Progenitor cell of endocrine pancreas (in vitro differentiated cells): ENCODE results near the gene FXYD7. TPM values are rescaled to one million over a fixed set of nuclear protein-coding genes. Genes with fewer than 3 reads are reported as not detected.

Experiments
- DNase-seq: peaks from one replicate; pipeline ENCODE4 v3.0.0; 2021; ENCODE audit warnings: low spot score; ENCODE audit not compliant: unreplicated experiment
- H3K27ac Mint-ChIP-seq: 2 replicates; pipeline ENCODE4 v1.8.0; 2021; ENCODE audit warnings: mild to moderate bottlenecking, moderate library complexity, mixed read lengths
- H3K27me3 Mint-ChIP-seq: 2 replicates; pipeline ENCODE4 v1.8.0; 2021; ENCODE audit warnings: mixed read lengths
- H3K36me3 Mint-ChIP-seq: 2 replicates; pipeline ENCODE4 v1.8.0; 2022; ENCODE audit warnings: mixed read lengths; ENCODE audit not compliant: insufficient read depth
- H3K4me1 Mint-ChIP-seq: 2 replicates; pipeline ENCODE4 v1.8.0; 2021; ENCODE audit warnings: low read depth, mixed read lengths
- H3K4me3 Mint-ChIP-seq: 2 replicates; pipeline ENCODE4 v1.8.0; 2021; ENCODE audit warnings: low read depth, mild to moderate bottlenecking, moderate library complexity, mixed read lengths
- H3K9me3 Mint-ChIP-seq: 2 replicates; pipeline ENCODE4 v1.8.0; 2021; ENCODE audit warnings: low read depth, mixed read lengths
- CTCF ChIP-seq: fragments of 200-600 bp; sonication (generic); IDR thresholded peaks from one replicate; pipeline ENCODE4 v1.5.0; 2021; ENCODE audit warnings: antibody characterized with exemption, mild to moderate bottlenecking; ENCODE audit not compliant: unreplicated experiment
- total RNA-seq: library from RNA; stranded (reverse); gene quantifications from 2 replicates; pipeline ENCODE4 v1.2.1, GENCODE V29; 2021

The FXYD7 gene
- total RNA-seq, 1 donor from 2014 or later, result not detected

GRCh38 chr19:35118268-35119020 lies 24.6 kb upstream of the FXYD7 start:
- no peaks in the 10 kb centered on the region for H3K36me3 Mint-ChIP-seq
- no peak for DNase-seq
- peaks cover 17% of the 10 kb centered on the region for H3K27me3 Mint-ChIP-seq
- H3K27ac Mint-ChIP-seq, result no peak overlapping the region
- no peaks in the 10 kb centered on the region for H3K9me3 Mint-ChIP-seq
- no peak for TF ChIP-seq CTCF
- H3K4me1 Mint-ChIP-seq, result peaks cover 24% of the 10 kb centered on the region
- H3K4me3 Mint-ChIP-seq, result no peak overlapping the region

- Mint-ChIP-seq H3K27me3 (peaks cover 20% of the 10 kb centered on the region), H3K27ac (no peak overlapping the region), H3K36me3 (no peaks in the 10 kb centered on the region), H3K4me1 (peaks cover 24% of the 10 kb centered on the region), H3K4me3 (no peak overlapping the region), H3K9me3 (no peaks in the 10 kb centered on the region)
- DNase-seq, result no peak
- no peak for TF ChIP-seq CTCF
Observed at GRCh38 chr19:35119091-35119490, 24.0 kb upstream of the FXYD7 start.

GRCh38 chr19:35119578-35120155 lies 23.4 kb upstream of the FXYD7 start:
- H3K4me3 Mint-ChIP-seq, result no peak overlapping the region
- H3K9me3 Mint-ChIP-seq, result no peaks in the 10 kb centered on the region
- H3K27me3 Mint-ChIP-seq, result peaks cover 22% of the 10 kb centered on the region
- DNase-seq, result no peak
- H3K27ac Mint-ChIP-seq, result no peak overlapping the region
- H3K4me1 Mint-ChIP-seq, result peaks cover 20% of the 10 kb centered on the region
- H3K36me3 Mint-ChIP-seq, result no peaks in the 10 kb centered on the region
- no peak for TF ChIP-seq CTCF

- peaks cover 15% of the 10 kb centered on the region for H3K4me1 Mint-ChIP-seq
Observed at GRCh38 chr19:35120492-35120891, 22.6 kb upstream of the FXYD7 start.

GRCh38 chr19:35120898-35121297 lies 22.2 kb upstream of the FXYD7 start:
- no peak for DNase-seq
- Mint-ChIP-seq H3K4me1 (peaks cover 12% of the 10 kb centered on the region), H3K27ac (no peak overlapping the region), H3K27me3 (peaks cover 23% of the 10 kb centered on the region), H3K9me3 (no peaks in the 10 kb centered on the region), H3K4me3 (no peak overlapping the region), H3K36me3 (no peaks in the 10 kb centered on the region)
- TF ChIP-seq CTCF, result no peak

More at GRCh38 chr19:35120492-35120891, 22.6 kb upstream of the FXYD7 start:
- Mint-ChIP-seq H3K36me3 (no peaks in the 10 kb centered on the region), H3K4me3 (no peak overlapping the region), H3K27me3 (peaks cover 22% of the 10 kb centered on the region), H3K27ac (no peak overlapping the region), H3K9me3 (no peaks in the 10 kb centered on the region)
- DNase-seq, result no peak
- TF ChIP-seq CTCF, result no peak
